Measurements from ENCODE around the gene FBXL5.

The FBXL5 gene

DNA sequence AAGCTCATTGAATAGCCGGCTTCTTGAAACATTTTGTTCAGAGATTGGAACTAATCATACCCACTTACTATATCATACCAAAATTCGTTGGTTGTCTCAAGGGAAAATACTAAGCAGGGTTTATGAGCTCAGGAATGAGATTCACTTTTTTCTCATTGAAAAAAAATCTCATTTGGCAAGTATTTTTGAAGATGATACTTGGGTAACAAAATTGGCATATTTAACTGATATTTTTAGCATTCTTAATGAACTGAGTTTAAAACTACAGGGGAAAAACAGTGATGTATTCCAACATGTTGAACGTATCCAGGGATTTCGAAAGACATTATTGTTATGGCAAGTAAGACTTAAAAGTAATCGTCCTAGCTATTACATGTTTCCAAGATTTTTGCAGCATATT is 32.9 kb upstream of the FBXL5 start:
- H3K9me3 Mint-ChIP-seq, result peaks cover 0 to 2% of the 10 kb centered on the region in 2 donors
- H3K27me3 Mint-ChIP-seq, result no peaks in the 10 kb centered on the region
- DNase-seq (no peak), ATAC-seq (replicated peaks) (no peak)
- H3K4me3 Mint-ChIP-seq, result no peak overlapping the region
- no peak overlapping the region for H3K27ac Mint-ChIP-seq
- peaks cover 7 to 18% of the 10 kb centered on the region in 2 donors for H3K4me1 Mint-ChIP-seq
- H3K36me3 Mint-ChIP-seq, result peaks cover 10 to 13% of the 10 kb centered on the region in 2 donors

DNA sequence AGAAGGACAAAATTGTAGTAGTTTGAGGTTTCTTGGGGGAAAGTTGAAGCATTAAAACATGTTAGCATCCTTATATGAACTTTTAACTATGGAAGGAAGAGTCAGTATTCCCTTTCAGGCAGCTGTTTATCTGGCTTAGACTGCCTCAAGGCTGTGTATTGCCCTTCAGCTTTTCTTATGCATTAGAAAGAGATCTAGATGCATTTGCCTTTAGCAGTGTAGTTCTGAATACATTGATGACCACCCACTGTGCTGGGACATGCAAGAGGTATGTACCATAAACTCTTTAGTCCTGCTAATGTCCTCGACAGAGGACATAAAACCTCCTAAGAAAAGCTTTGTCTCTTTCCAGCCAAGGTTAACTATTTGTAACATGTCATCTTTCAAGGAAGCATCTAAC is 29.3 kb upstream of the FBXL5 start:
- peaks cover 10 to 18% of the 10 kb centered on the region in 2 donors for H3K36me3 Mint-ChIP-seq
- peaks cover 14 to 39% of the 10 kb centered on the region in 2 donors for H3K4me1 Mint-ChIP-seq
- no peaks in the 10 kb centered on the region for H3K27me3 Mint-ChIP-seq
- DNase-seq, result no peak
- H3K27ac Mint-ChIP-seq, result no peak overlapping the region
- no peak for ATAC-seq (replicated peaks)
- peaks cover 0 to 2% of the 10 kb centered on the region in 2 donors for H3K9me3 Mint-ChIP-seq
- no peak overlapping the region for H3K4me3 Mint-ChIP-seq

DNA sequence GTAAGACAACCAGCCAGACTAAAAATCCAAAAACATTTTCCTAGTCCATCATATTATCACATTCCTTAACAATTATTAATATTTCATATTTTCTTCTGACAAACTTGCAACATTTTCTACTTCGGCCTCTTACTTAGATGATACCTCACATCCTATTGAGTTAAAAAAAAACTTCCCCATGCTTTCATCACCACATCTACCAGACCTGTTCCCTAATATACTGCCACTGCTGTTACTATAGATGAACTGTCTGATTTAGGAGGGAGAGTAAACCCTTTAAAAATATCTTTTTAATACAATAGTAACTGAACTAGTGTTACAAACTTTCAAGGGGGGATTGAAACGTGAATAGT is 28.0 kb upstream of the FBXL5 start:
- Mint-ChIP-seq H3K36me3 (peaks cover 10 to 18% of the 10 kb centered on the region in 2 donors), H3K27me3 (no peaks in the 10 kb centered on the region), H3K4me1 (peaks cover 14 to 39% of the 10 kb centered on the region in 2 donors), H3K9me3 (peaks cover 0 to 2% of the 10 kb centered on the region in 2 donors), H3K4me3 (no peak overlapping the region), H3K27ac (no peak overlapping the region)
- no peak for DNase-seq
- ATAC-seq (replicated peaks), result no peak

DNA sequence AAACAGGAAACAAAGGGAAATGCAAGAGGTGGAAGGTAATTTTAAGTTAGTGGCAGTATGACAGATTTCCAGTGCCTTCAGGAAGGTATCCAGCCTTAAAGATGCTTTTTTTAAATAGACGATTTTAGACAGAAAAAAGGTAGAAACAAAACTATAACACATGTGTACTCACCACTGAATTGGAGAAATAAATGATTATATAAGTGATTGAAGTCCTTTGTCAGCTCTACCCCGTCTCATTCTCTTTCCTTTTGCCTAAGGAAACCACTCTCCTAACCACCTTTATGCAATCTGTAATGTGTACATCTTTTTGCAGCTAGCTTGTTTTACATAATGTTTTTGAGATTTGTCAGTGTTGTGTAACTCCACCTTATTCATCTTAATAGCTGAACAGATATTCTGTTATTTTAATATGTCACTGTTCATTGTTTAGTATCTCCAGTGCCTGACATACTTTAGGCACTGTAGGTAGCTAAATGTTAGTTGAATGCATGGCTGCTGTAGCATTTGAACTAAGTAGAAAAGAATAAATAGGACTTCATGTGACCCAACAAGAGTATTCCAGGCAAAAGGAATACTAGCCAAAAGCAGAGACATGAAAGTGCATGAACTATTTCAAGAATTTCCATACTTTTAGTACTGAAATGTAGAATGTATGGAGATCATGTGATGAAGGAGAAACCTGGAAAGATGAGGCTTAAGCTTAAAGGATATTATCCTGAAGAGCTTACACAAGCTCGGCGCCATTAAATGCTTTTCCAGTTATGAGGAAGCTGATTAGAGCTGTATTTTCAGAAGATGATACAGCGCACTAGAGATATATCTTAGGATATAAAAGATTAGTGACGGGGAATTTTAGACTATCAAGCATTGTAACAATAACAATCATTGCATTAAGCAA is 27.3 kb upstream of the FBXL5 start:
- peak overlapping the region; percentile 99 for H3K27ac Mint-ChIP-seq
- H3K4me1 Mint-ChIP-seq, result peaks cover 14 to 39% of the 10 kb centered on the region in 2 donors
- H3K4me3 Mint-ChIP-seq, result peak overlapping the region; percentile 98
- DNase-seq (no peak), ATAC-seq (replicated peaks) (no peak)
- peaks cover 0 to 2% of the 10 kb centered on the region in 2 donors for H3K9me3 Mint-ChIP-seq
- peaks cover 9 to 16% of the 10 kb centered on the region in 2 donors for H3K36me3 Mint-ChIP-seq
- no peaks in the 10 kb centered on the region for H3K27me3 Mint-ChIP-seq

DNA sequence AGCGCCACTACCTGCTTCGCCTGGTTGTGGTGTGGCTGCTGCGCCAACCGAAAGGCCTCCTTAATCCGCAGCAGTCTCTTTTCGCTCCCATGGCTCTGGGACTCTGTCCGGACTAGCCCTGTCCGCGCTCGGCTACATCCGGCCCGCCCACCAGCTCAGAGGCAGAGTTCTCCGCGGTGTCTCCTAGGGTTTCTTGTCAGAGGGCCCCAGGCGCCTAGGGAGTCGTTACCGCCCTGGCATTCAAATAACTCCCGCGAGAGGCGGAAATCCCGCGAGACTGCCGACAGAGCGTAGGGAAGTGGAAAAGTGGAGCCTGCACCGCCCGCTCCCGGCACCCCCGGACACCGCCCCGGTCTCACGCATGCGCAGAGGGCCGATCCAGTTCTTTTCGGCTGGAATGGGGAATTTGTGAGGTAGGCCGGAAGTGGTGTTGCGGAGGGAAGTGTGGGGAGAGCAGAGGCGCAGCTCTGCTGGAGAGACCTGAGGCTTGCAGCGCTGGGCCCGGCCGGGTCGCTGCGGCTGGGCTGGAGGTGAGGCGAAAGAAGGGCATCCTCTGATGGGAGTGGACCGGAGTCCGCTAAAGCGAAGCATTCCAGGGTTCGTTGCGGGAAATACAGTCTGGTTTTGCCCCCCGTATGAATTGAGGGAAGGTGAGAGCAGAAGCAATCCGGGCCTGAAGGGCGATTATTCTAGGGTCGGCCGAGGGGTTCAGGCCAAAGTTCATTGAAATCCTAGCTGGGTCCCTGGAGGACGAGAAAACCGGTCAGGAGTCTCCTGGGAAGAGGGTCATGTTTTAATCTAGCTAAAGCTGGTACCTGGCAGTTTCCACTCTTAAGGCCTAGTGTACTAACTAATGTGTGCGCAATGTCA is 26.4 kb upstream of the FBXL5 start, which contains the start of gene FAM200B:
TSS of gene FAM200B (plus strand) at position 456 of the 870 bp plus-strand sequence. CDS start 5,151 bp downstream, outside the sequence.
- ATAC-seq (replicated peaks) (peak; percentile 98), DNase-seq (peak; percentile 97)
- H3K27me3 Mint-ChIP-seq, result no peaks in the 10 kb centered on the region
- H3K27ac Mint-ChIP-seq, result peak within 1 kb of the TSS; percentile 99
- peaks cover 0 to 2% of the 10 kb centered on the region in 2 donors for H3K9me3 Mint-ChIP-seq
- H3K36me3 Mint-ChIP-seq, result peaks cover 8 to 14% of the 10 kb centered on the region in 2 donors
- H3K4me3 Mint-ChIP-seq, result peak within 1 kb of the TSS; percentile 98
- peaks cover 14 to 39% of the 10 kb centered on the region in 2 donors for H3K4me1 Mint-ChIP-seq

DNA sequence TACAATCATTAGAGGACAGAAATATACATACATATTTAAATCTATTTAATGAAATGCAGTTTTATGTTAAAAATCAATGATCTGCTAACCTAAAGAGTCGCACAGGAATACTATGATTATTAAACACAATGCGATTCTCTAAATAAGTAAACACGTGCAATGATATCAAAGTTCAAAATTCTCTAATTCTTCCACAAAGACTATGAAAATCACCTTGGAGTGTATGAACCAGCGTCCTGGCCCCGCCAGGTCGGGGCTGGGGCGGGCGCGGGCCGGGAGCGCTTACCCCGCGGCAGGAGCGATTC is 25.9 kb upstream of the FBXL5 start:
- Mint-ChIP-seq H3K9me3 (peaks cover 0 to 2% of the 10 kb centered on the region in 2 donors), H3K27ac (peak overlapping the region; percentile 99), H3K27me3 (no peaks in the 10 kb centered on the region), H3K4me3 (peak overlapping the region; percentile 98), H3K36me3 (peaks cover 3 to 8% of the 10 kb centered on the region in 2 donors), H3K4me1 (peaks cover 14 to 39% of the 10 kb centered on the region in 2 donors)
- no peak for DNase-seq
- no peak for ATAC-seq (replicated peaks)

DNA sequence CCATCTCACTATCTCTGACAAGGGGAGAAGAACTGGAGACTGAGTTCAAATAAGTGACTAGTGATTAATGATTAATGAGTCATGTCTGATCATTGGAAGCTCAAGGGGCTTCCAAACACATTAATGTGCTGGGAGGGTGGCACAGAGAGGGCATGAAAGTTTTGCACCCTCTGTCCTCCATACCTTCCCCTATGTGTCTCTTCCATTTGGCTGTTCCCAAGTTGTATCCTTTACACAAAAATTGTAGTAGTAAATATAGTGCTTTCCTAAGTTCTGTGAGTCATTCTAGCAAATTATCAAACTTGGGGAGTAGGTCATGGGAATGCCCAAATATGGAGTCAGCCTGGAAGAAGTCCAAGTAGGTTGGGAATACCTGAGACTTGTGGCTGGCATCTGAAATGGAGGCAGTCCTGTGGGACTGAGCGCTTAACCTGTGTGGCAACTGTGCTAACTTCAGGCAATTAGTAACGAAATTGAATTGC is 22.4 kb upstream of the FBXL5 start:
- no peaks in the 10 kb centered on the region for H3K9me3 Mint-ChIP-seq
- peak overlapping the region; percentile 42 for H3K27ac Mint-ChIP-seq
- H3K36me3 Mint-ChIP-seq, result peaks cover 0 to 5% of the 10 kb centered on the region in 2 donors
- H3K4me3 Mint-ChIP-seq, result no peak overlapping the region
- DNase-seq, result no peak
- H3K27me3 Mint-ChIP-seq, result no peaks in the 10 kb centered on the region
- no peak for ATAC-seq (replicated peaks)
- peaks cover 9 to 29% of the 10 kb centered on the region in 2 donors for H3K4me1 Mint-ChIP-seq

DNA sequence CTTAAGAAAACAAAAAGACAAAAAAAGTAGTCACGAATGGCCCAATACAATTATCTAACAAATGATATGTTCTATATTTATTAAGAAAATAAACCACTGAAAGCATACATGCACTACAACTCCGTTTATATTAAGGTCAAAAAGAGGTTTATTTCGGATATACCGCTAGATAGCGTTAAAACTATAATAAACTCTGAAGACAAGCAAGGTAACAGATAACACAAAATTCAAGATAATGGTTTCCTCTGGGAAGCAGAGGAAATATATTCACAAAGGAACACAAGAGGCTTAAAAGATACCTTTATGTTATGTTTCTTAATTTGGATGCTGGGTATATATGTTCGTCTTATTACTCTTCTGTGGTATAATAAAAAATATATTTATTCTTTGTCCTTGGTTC is 21.7 kb upstream of the FBXL5 start:
- H3K4me1 Mint-ChIP-seq, result peaks cover 7 to 24% of the 10 kb centered on the region in 2 donors
- no peaks in the 10 kb centered on the region for H3K27me3 Mint-ChIP-seq
- H3K27ac Mint-ChIP-seq, result no peak overlapping the region
- H3K9me3 Mint-ChIP-seq, result no peaks in the 10 kb centered on the region
- H3K36me3 Mint-ChIP-seq, result peaks cover 0 to 5% of the 10 kb centered on the region in 2 donors
- DNase-seq (no peak), ATAC-seq (replicated peaks) (no peak)
- no peak overlapping the region for H3K4me3 Mint-ChIP-seq

DNA sequence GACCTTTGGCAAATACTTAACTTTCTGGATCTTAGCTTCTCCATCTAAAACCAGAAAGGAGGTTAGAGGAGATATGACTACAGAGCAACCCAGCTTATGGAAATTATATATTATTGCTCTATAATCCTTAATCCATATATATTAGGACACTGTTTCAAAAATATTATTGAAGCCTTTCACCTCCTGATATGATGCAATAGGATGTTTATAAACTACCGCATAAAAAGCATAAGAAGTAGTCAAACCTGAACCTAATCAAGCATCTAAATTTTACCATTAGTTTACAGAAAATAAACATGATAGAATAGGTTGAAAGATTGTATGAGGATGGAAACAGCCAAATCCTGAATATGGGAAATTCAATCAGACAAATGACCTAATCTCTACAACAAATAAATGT is 20.9 kb upstream of the FBXL5 start:
- ATAC-seq (replicated peaks) (no peak), DNase-seq (no peak)
- Mint-ChIP-seq H3K4me3 (no peak overlapping the region), H3K27ac (no peak overlapping the region), H3K9me3 (no peaks in the 10 kb centered on the region), H3K4me1 (peaks cover 10 to 26% of the 10 kb centered on the region in 2 donors), H3K27me3 (no peaks in the 10 kb centered on the region), H3K36me3 (no peaks in the 10 kb centered on the region)

DNA sequence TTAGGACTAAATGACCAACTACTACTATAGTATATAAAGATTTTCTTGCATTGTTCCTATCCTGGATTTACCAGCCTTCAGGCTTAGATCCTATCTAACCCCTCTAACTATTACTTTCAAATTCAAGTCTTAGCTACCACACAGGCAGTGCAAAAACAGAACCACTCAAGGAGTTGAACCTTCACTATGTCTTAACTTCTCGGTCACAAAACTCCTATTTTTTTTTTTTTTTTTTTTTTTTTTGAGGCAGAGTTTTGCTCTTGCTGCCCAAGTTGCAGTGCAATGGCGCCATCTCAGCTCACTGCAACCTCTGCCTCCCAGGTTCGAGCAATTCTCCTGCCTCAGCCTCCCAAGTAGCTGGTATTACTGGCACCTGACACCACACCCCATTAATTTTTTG is 20.2 kb upstream of the FBXL5 start:
- Mint-ChIP-seq H3K27me3 (no peaks in the 10 kb centered on the region), H3K4me1 (peaks cover 10 to 30% of the 10 kb centered on the region in 2 donors), H3K36me3 (no peaks in the 10 kb centered on the region), H3K27ac (no peak overlapping the region), H3K9me3 (no peaks in the 10 kb centered on the region), H3K4me3 (no peak overlapping the region)
- ATAC-seq (replicated peaks) (peak; percentile 14 to 22), DNase-seq (no peak)

DNA sequence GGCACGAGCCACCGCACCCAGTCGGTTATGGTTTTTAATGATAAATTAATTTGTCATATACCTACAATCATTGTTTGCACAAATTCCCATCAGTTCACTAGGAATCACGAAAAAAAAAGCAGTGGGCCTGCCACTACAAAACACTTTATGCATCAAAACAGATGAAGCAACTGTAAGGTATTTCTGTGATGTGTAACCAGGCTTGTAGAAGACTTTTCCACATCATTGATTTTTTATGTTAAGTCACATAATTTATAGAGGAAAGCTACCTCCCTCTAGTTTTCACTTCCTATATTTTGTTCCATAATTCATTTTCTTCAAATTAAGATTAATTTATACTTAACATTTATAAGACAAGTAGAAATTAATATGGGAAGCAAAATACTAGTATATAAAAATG is 19.8 kb upstream of the FBXL5 start:
- H3K9me3 Mint-ChIP-seq, result no peaks in the 10 kb centered on the region
- no peak for DNase-seq
- peak overlapping the region in 1 of 2 donors; percentile 8 for H3K4me3 Mint-ChIP-seq
- H3K27me3 Mint-ChIP-seq, result no peaks in the 10 kb centered on the region
- no peaks in the 10 kb centered on the region for H3K36me3 Mint-ChIP-seq
- H3K4me1 Mint-ChIP-seq, result peaks cover 10 to 32% of the 10 kb centered on the region in 2 donors
- ATAC-seq (replicated peaks), result peak in 1 of 2 donors; percentile 34
- H3K27ac Mint-ChIP-seq, result peak overlapping the region; percentile 14

DNA sequence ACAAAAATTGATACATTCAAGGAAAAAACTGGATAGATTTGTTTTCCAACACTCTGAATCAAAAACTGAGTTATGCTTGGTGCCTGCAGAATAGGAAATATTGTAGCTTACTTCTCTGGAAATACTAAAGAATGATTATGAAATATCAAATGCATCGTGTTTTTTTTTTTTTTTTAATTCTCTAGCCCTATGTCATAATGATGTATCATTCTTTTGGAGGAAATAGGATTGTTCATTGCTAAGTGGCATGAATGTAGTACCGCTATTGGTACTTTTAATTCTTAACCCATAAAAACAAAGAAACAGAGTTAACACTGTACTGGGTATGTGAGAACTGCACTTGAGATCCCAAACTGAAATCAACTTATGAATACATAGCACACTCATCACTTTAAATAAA is 18.9 kb upstream of the FBXL5 start:
- no peak overlapping the region for H3K4me3 Mint-ChIP-seq
- no peaks in the 10 kb centered on the region for H3K27me3 Mint-ChIP-seq
- H3K36me3 Mint-ChIP-seq, result no peaks in the 10 kb centered on the region
- DNase-seq (no peak), ATAC-seq (replicated peaks) (no peak)
- H3K4me1 Mint-ChIP-seq, result peaks cover 8 to 30% of the 10 kb centered on the region in 2 donors
- no peaks in the 10 kb centered on the region for H3K9me3 Mint-ChIP-seq
- H3K27ac Mint-ChIP-seq, result no peak overlapping the region

DNA sequence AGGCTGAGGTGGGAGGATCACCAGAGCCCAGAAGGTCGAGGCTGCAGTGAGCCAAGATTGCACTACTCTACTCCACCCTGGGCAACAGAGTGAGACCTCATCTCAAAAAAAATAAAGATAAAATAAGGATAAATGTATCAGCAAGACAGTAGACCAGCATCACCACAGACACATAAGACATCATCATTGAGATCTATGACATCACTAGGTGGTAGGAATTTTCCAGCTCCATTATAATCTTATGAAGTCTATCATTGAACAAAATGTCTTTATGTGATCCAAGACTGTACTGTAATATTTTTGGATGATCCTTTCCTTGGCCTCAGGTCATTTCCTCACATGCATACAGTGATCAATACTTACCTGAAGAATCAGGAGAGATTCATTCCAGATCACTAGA is 18.2 kb upstream of the FBXL5 start:
- no peak overlapping the region for H3K27ac Mint-ChIP-seq
- ATAC-seq (replicated peaks) (no peak), DNase-seq (no peak)
- H3K27me3 Mint-ChIP-seq, result no peaks in the 10 kb centered on the region
- peaks cover 8 to 30% of the 10 kb centered on the region in 2 donors for H3K4me1 Mint-ChIP-seq
- H3K36me3 Mint-ChIP-seq, result no peaks in the 10 kb centered on the region
- H3K4me3 Mint-ChIP-seq, result no peak overlapping the region
- H3K9me3 Mint-ChIP-seq, result no peaks in the 10 kb centered on the region

DNA sequence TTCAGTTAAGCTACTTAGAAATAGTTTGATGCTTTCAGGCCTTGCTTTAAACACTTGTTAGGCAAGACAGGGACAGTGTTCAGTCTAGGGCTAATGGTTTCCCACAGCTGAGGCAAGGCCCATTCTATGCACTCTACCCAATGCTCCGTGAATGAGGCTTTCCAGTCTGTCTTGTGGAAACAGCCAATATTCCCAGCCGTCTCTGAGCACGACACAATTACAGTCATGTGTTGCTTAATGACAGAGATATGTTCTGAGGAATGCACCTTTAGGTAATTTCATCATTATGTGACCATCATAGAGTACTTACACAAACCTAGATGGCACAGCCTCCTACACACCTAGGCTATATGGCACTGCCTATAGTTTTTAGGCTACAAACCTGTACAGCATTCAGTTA is 16.9 kb upstream of the FBXL5 start:
- DNase-seq (no peak), ATAC-seq (replicated peaks) (no peak)
- Mint-ChIP-seq H3K4me1 (peaks cover 8 to 30% of the 10 kb centered on the region in 2 donors), H3K36me3 (no peaks in the 10 kb centered on the region), H3K27me3 (no peaks in the 10 kb centered on the region), H3K9me3 (no peaks in the 10 kb centered on the region), H3K27ac (no peak overlapping the region), H3K4me3 (no peak overlapping the region)

Data from stimulated activated naive B cell treated with anti-CD40 and anti-IgM and Interleukin-4, amounts not matched to agents 10 μg/mL and 1 μg/mL and 100 μg/mL, for 72 hours (primary cell).